ENCODE results near the gene DXO. TPM values are rescaled to one million over a fixed set of nuclear protein-coding genes. Genes with fewer than 3 reads are reported as not detected.

The DXO gene
- total and polyA plus RNA-seq, 2 of the 13 experiments (the other 11 are each of a cell fraction or from before 2014, with no cell fraction given), result 18.6 to 26.2 TPM

GRCh38 chr6:31927242-31927862 is 44.6 kb downstream of the DXO start, which contains the start of gene C2 (continued):
- TF ChIP-seq, protein P1, sequence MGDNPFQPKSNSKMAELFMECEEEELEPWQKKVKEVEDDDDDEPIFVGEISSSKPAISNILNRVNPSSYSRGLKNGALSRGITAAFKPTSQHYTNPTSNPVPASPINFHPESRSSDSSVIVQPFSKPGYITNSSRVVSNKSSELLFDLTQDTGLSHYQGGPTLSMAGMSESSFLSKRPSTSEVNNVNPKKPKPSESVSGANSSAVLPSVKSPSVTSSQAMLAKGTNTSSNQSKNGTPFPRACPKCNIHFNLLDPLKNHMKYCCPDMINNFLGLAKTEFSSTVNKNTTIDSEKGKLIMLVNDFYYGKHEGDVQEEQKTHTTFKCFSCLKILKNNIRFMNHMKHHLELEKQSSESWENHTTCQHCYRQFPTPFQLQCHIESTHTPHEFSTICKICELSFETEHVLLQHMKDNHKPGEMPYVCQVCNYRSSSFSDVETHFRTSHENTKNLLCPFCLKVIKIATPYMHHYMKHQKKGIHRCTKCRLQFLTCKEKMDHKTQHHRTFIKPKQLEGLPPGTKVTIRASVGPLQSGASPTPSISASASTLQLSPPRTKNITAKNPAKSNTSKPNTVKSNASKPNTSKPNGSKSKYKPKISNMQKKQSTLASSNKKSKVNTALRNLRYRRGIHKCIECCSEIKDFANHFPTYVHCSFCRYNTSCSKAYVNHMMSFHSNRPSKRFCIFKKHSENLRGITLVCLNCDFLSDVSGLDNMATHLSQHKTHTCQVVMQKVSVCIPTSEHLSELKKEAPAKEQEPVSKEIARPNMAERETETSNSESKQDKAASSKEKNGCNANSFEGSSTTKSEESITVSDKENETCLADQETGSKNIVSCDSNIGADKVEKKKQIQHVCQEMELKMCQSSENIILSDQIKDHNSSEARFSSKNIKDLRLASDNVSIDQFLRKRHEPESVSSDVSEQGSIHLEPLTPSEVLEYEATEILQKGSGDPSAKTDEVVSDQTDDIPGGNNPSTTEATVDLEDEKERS (CRISPR knock-in tag; IDR thresholded peaks at IDR 0.05), result peak; percentile 92
- TF ChIP-seq SMYD3 (CRISPR knock-in tag; IDR thresholded peaks at IDR 0.05) (peak; percentile 90; the same call in 1 of the 2 replicates), ZNF12 (CRISPR knock-in tag; IDR thresholded peaks at IDR 0.05) (0 out of 2 replicates have a peak, but pooled peaks have one; percentile 51), FOXP4 (CRISPR knock-in tag; IDR thresholded peaks at IDR 0.05) (peak; percentile 92), HMGXB3 (CRISPR knock-in tag; IDR thresholded peaks at IDR 0.05; ENCODE audit: borderline replicate concordance) (peak; percentile 79; the same call in 1 of the 2 replicates), ZNF10 (CRISPR knock-in tag; IDR thresholded peaks at IDR 0.05; ENCODE audit: borderline replicate concordance, low read depth) (no peak), ZNF326 (CRISPR knock-in tag; IDR thresholded peaks at IDR 0.05; ENCODE audit: borderline replicate concordance) (no peak), MED8 (CRISPR knock-in tag; IDR thresholded peaks at IDR 0.05; ENCODE audit: insufficient replicate concordance) (peak; percentile 59), ARNT (IDR thresholded peaks at IDR 0.05) (no peak), ZNF879 (CRISPR knock-in tag; IDR thresholded peaks at IDR 0.05) (no peak), ZNF530 (CRISPR knock-in tag; IDR thresholded peaks at IDR 0.05; ENCODE audit: low read depth) (no peak), ZNF672 (CRISPR knock-in tag; IDR thresholded peaks at IDR 0.05) (no peak), ZBTB38 (CRISPR knock-in tag; IDR thresholded peaks at IDR 0.05) (peak; percentile 5; the same call in 1 of the 2 replicates), TBX2 (CRISPR knock-in tag; IDR thresholded peaks at IDR 0.05; ENCODE audit: borderline replicate concordance) (peak; percentile 90), KLF12 (CRISPR knock-in tag; IDR thresholded peaks at IDR 0.05; ENCODE audit: borderline replicate concordance) (no peak), ZNF414 (CRISPR knock-in tag; IDR thresholded peaks at IDR 0.05) (peak; percentile 62; the same call in 1 of the 2 replicates)
- TF ChIP-seq, protein P2, sequence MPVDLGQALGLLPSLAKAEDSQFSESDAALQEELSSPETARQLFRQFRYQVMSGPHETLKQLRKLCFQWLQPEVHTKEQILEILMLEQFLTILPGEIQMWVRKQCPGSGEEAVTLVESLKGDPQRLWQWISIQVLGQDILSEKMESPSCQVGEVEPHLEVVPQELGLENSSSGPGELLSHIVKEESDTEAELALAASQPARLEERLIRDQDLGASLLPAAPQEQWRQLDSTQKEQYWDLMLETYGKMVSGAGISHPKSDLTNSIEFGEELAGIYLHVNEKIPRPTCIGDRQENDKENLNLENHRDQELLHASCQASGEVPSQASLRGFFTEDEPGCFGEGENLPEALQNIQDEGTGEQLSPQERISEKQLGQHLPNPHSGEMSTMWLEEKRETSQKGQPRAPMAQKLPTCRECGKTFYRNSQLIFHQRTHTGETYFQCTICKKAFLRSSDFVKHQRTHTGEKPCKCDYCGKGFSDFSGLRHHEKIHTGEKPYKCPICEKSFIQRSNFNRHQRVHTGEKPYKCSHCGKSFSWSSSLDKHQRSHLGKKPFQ (CRISPR knock-in tag; IDR thresholded peaks at IDR 0.05; ENCODE audit: insufficient replicate concordance), result peak; percentile 96

Data from HepG2 (cell line).